D721Med (cell line): ENCODE results near the gene DPH2.

Source experiments
- DNase-seq: peaks from one replicate; pipeline ENCODE4 v3.0.0; 2011; ENCODE audit warnings: low spot score; ENCODE audit not compliant: insufficient read length
- FAIRE-seq: peaks from 2 replicates; lab custom pipeline; 2011; peaks lifted over from hg19 to GRCh38; lab: Jason Lieb, UNC
- CTCF ChIP-seq: IDR thresholded peaks from 2 replicates; pipeline ENCODE4 v1.5.1; 2012; ENCODE audit warnings: mild to moderate bottlenecking, control low read depth; ENCODE audit not compliant: insufficient read depth; ENCODE audit errors: missing control alignments

DPH2 gene

DNA sequence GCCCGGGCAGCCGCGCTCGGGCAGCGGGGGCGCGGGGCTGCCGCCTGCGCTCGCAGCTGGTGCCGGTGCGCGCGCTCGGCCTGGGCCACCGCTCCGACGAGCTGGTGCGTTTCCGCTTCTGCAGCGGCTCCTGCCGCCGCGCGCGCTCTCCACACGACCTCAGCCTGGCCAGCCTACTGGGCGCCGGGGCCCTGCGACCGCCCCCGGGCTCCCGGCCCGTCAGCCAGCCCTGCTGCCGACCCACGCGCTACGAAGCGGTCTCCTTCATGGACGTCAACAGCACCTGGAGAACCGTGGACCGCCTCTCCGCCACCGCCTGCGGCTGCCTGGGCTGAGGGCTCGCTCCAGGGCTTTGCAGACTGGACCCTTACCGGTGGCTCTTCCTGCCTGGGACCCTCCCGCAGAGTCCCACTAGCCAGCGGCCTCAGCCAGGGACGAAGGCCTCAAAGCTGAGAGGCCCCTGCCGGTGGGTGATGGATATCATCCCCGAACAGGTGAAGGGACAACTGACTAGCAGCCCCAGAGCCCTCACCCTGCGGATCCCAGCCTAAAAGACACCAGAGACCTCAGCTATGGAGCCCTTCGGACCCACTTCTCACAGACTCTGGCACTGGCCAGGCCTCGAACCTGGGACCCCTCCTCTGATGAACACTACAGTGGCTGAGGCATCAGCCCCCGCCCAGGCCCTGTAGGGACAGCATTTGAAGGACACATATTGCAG is 33.2 kb upstream of the DPH2 start:
- no peak for TF ChIP-seq CTCF

GRCh38 chr1:43937179-43937865 is 32.5 kb upstream of the DPH2 start:
- DNase-seq, result no peak
- FAIRE-seq, result no peak
- no peak for TF ChIP-seq CTCF

More for the DNA sequence above, 33.2 kb upstream of the DPH2 start:
- FAIRE-seq, result no peak
- DNase-seq, result no peak

DNA sequence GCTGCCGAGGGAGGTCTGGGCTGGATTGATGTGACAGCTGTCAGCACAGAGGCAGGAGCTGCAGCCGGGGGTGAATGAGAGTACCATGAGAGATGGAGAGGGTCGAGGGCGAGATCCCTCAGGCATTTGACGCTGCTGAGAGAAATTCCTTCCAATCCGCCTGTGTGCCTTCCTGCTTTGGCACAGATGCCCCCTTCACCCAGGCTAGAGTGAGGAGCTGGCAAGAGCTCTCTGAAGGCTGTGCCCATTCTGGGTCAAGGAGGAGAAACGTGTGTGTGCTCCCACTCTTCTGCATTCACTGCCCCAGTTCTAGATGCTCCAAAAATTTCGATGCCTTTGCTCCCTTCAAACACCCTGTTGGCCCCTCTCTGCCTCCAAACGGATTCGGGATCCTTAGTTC is 31.4 kb upstream of the DPH2 start:
- no peak for TF ChIP-seq CTCF
- DNase-seq (no peak), FAIRE-seq (no peak)

- TF ChIP-seq CTCF, result no peak
- no peak for DNase-seq
These were observed 30.8 kb upstream of the DPH2 start for GRCh38 chr1:43938892-43939587.

GRCh38 chr1:43942411-43942810 is 27.4 kb upstream of the DPH2 start:
- TF ChIP-seq CTCF, result no peak
- DNase-seq, result no peak
- no peak for FAIRE-seq

More at GRCh38 chr1:43938892-43939587, 30.8 kb upstream of the DPH2 start:
- FAIRE-seq, result no peak

DNA sequence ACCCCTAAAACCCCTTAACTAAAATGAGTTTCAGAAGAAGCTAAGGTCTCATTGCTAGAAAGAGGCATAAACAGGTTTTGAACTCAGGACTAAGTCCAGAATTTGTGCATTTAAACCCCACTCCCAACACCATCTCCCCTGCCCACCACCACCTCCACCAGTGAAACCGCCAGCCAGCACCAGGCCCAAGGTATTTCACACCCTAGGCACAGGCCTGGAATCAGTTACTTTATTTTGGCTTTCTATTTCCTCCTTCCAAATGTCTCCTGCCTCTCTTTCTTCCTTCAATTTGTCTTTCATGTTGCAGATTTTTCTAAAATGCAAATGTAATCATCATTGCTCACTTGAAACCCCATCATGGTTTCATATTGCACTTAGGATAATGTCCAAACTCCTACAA is 24.9 kb upstream of the DPH2 start:
- DNase-seq, result no peak
- no peak for FAIRE-seq
- no peak for TF ChIP-seq CTCF
